IPS-15b (cell line): ENCODE data around the gene TRAPPC4.
"Not testable (repeated sequence)": the region's sequence is repeated elsewhere in the genome, so short reads cannot be mapped to it uniquely, and the experiment has no call there.

Source experiments
- H3K27me3 ChIP-seq: one replicate; pipeline ENCODE4 v1.6.1; 2013; ENCODE audit warnings: low read length; ENCODE audit not compliant: control insufficient read depth, insufficient read depth
- H3K36me3 ChIP-seq: one replicate; pipeline ENCODE4 v1.6.1; 2013; ENCODE audit warnings: low read length; ENCODE audit not compliant: control insufficient read depth, insufficient read depth
- H3K4me1 ChIP-seq: one replicate; pipeline ENCODE4 v1.6.1; 2013; ENCODE audit warnings: mild to moderate bottlenecking, low read length; ENCODE audit not compliant: control insufficient read depth, insufficient read depth
- H3K4me3 ChIP-seq: one replicate; pipeline ENCODE4 v1.5.1; 2013; ENCODE audit warnings: low read depth, low read length
- H3K9ac ChIP-seq: one replicate; pipeline ENCODE4 v1.6.1; 2013; ENCODE audit warnings: low read depth, mild to moderate bottlenecking, low read length
- H3K9me3 ChIP-seq: one replicate; pipeline ENCODE4 v1.6.1; 2013; ENCODE audit warnings: mild to moderate bottlenecking, low read length; ENCODE audit not compliant: control insufficient read depth, insufficient read depth

The TRAPPC4 gene

DNA sequence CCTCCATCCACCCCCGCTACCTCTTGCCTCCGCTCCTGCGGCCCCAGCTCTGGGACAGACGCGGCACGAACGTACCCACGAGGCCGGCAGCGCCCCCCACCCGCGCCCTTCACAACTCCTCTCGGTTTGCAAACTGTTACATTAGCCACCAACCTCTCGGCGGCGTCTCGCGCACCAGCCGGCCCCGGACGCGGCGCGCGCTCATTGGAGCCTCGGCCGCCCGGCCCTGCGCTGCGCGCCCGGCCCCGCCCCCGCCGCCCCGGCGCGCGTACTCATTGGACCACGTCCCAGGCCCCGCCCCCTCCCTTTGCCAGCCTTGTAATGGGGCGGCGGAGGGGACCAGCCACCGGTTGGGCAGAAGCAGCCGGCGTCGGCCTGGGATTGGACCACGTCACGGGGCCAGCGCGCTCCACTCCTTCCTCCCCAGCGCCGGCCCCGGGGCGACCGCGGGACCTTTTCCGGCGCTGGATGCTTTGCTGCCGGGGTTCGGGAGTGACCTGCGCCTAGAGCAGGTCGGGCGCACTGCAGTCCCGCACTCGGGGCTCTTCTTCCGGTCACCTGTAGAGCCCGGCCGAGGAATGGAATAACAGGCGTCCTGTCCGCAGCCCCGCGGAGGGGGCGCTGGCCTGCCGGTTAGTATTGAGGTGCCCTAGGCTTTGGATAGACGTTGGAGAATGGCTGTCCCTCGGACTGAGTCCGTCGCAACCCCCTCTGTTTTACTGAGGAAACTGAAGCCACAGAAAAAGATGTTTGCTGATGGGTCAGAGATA lies 38.6 kb downstream of the TRAPPC4 start, which contains the start of gene HYOU1:
HYOU1 (minus strand) TSS at position 206 of the 770 bp plus-strand sequence. CDS start 1,045 bp downstream, outside the sequence.
- Histone ChIP-seq H3K9ac (peak within 1 kb of the TSS; percentile 79), H3K4me3 (peak within 1 kb of the TSS; percentile 90), H3K9me3 (no peaks in the 10 kb centered on the region), H3K27me3 (no peaks in the 10 kb centered on the region), H3K36me3 (peaks cover 33% of the 10 kb centered on the region), H3K4me1 (peaks cover 3% of the 10 kb centered on the region)

DNA sequence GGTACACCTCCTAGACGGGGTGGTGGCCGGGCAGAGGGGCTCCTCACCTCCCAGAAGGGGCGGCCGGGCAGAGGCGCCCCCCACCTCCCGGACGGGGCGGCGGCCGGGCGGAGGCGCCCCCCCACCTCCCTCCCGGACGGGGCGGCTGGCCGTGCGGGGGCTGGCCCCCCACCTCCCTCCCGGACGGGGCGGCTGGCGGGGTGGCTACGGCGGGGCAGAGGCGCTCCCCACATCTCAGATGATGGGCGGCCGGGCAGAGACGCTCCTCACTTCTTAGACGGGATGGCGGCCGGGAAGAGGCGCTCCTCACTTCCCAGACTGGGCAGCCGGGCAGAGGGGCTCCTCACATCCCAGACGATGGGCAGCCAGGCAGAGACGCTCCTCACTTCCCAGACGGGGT lies 40.6 kb downstream of the TRAPPC4 start:
- H3K4me3 ChIP-seq, H3K9ac ChIP-seq, H3K9me3 ChIP-seq, H3K27me3 ChIP-seq, H3K4me1 ChIP-seq: not testable (repeated sequence)
- peaks cover 14% of the 10 kb centered on the region for H3K36me3 ChIP-seq

DNA sequence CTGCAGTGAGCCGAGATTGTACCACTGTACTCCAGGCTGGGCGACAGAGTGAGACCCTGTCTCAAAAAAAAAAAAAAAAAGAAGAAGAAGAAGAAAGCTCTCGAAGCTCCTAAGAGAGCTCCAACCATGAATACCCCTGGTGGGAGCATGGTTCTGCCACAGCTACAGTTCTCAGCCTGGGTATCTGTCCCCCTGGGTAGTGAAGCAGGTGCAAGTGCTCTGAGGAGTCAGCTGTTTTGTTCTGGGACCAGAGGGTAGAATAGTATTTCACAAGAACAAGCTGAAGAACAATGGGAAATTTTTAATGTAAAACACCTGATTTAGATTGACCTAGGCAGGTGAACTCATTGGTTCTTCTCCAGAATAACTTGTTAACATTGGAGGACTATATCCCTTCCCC lies 42.7 kb downstream of the TRAPPC4 start:
- no peak overlapping the region for H3K4me3 ChIP-seq
- H3K9me3 ChIP-seq = no peaks in the 10 kb centered on the region
- H3K27me3 ChIP-seq = no peaks in the 10 kb centered on the region
- no peak overlapping the region for H3K9ac ChIP-seq
- no peaks in the 10 kb centered on the region for H3K4me1 ChIP-seq
- no peaks in the 10 kb centered on the region for H3K36me3 ChIP-seq

DNA sequence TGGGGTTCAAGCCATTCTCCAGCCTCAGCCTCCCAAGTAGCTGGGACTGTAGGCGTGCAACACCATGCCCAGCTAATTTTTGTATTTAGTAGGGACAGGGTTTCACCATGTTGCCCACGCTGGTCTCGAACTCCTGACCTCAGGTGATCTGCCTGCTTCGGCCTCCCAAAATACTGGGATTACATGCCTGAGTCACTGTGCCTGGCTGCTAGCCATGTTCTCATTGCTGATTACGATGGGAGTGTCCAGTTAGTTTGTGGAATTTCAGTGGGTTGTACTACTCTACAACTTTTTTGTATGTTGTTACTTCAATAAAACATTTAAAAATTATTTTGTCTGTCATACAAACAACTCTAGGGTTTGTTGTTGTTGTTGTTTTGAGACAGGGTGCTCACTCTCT lies 44.2 kb downstream of the TRAPPC4 start:
- H3K9ac ChIP-seq = no peak overlapping the region
- H3K27me3 ChIP-seq = no peaks in the 10 kb centered on the region
- no peaks in the 10 kb centered on the region for H3K9me3 ChIP-seq
- no peaks in the 10 kb centered on the region for H3K4me1 ChIP-seq
- no peak overlapping the region for H3K4me3 ChIP-seq
- H3K36me3 ChIP-seq = no peaks in the 10 kb centered on the region

DNA sequence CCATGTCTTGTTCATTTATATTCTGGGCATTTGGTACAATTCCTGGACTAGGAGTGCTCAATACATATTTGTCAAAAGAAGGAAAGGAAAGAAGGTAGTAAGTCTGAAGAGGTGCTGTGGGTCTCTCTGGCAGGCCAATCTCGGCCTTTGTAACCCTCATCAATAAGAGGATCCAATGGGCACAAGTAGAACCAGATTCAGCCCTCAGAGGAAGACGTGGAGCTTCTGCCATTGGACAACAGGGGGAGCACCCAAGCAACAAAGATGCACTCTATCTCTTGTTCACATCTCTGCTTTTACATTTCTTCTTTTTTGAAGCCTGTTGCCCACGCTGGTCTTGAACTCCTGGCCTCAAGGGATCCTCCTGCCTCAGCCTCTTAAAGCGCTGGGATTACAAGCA lies 46.8 kb downstream of the TRAPPC4 start:
- no peak overlapping the region for H3K9ac ChIP-seq
- no peaks in the 10 kb centered on the region for H3K4me1 ChIP-seq
- no peaks in the 10 kb centered on the region for H3K36me3 ChIP-seq
- H3K27me3 ChIP-seq = no peaks in the 10 kb centered on the region
- H3K4me3 ChIP-seq = no peak overlapping the region
- no peaks in the 10 kb centered on the region for H3K9me3 ChIP-seq

DNA sequence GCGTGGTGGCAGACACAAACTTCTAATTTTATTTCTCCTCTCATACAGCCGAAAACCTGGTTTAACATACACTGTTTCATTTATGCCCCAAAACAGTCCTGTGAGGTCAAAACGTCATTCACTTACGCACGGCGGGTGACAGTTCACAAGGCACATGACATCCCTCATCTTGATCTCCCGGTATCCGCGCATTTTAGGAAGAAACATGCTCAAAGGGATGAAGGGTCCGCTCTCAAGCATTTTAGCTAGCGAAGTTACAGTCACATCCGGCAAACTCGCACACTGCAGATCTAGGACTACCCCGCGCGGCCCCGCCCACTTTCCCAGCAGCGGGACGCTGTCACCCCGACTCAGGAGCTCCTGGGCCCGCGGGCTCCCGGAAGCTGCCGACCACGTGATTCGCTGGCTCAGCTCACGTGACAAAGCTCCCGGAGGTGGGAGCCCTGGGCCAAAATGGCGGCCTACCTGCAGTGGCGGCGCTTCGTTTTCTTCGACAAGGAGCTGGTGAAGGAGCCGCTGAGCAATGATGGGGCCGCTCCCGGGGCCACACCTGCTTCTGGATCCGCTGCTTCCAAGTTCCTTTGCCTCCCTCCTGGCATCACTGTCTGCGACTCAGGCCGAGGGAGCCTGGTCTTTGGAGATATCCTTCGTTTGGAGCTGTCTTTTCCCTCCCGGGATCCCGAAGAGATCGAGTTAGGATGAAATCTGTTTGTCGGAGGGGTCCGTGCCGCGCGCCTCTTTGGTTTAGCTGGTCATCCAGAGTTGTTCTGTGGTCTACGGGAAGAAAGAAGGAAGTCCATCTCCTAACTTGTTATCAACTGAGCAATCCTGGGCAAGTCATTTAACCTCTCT lies 49.0 kb downstream of the TRAPPC4 start, which contains the start of gene VPS11:
VPS11 (plus strand) TSS at position 448 of the 852 bp plus-strand sequence; CDS start at position 454, 6 bp downstream.
- peak within 1 kb of the TSS; percentile 85 for H3K9ac ChIP-seq
- no peaks in the 10 kb centered on the region for H3K36me3 ChIP-seq
- H3K9me3 ChIP-seq = no peaks in the 10 kb centered on the region
- no peaks in the 10 kb centered on the region for H3K4me1 ChIP-seq
- no peaks in the 10 kb centered on the region for H3K27me3 ChIP-seq
- H3K4me3 ChIP-seq = peak within 1 kb of the TSS; percentile 89
